Activated gamma-delta T cell treated with Interleukin-2 at 50 U/mL for 16 hours (primary cell): ENCODE measurements around the gene SKI.

ENCODE experiments used
- DNase-seq: peaks from one replicate; pipeline ENCODE4 v3.0.0-alpha.2; 2020

SKI gene

GRCh38 chr1:2345297-2346075 is 117.4 kb downstream of the SKI start:
- no peak for DNase-seq

GRCh38 chr1:2346691-2347408 is 118.7 kb downstream of the SKI start:
- DNase-seq = no peak

- no peak for DNase-seq
Observed at GRCh38 chr1:2347409-2347785, 119.3 kb downstream of the SKI start.

GRCh38 chr1:2347896-2348295 is 119.8 kb downstream of the SKI start:
- no peak for DNase-seq

- DNase-seq = no peak
Observed at GRCh38 chr1:2348346-2349325, 120.5 kb downstream of the SKI start.

- DNase-seq = no peak
Observed at GRCh38 chr1:2349806-2350205, 121.7 kb downstream of the SKI start.

- no peak for DNase-seq
Observed at GRCh38 chr1:2350501-2350900, 122.4 kb downstream of the SKI start.

- DNase-seq = no peak
Observed at GRCh38 chr1:2350911-2351655, 123.0 kb downstream of the SKI start.

GRCh38 chr1:2351723-2352122 is 123.6 kb downstream of the SKI start:
- no peak for DNase-seq

- no peak for DNase-seq
Observed at GRCh38 chr1:2352341-2352896, 124.3 kb downstream of the SKI start.

GRCh38 chr1:2352897-2353550 is 124.9 kb downstream of the SKI start:
- DNase-seq = no peak

- no peak for DNase-seq
Observed at GRCh38 chr1:2353551-2354438, 125.7 kb downstream of the SKI start.

GRCh38 chr1:2354511-2355372 is 126.6 kb downstream of the SKI start:
- no peak for DNase-seq

- DNase-seq = no peak
Observed at GRCh38 chr1:2355373-2356261, 127.5 kb downstream of the SKI start.

GRCh38 chr1:2356401-2356800 is 128.3 kb downstream of the SKI start:
- DNase-seq = no peak

- no peak for DNase-seq
Observed at GRCh38 chr1:2356911-2357845, 129.1 kb downstream of the SKI start.

- no peak for DNase-seq
Observed at GRCh38 chr1:2358072-2358471, 130.0 kb downstream of the SKI start.
